Measurements from ENCODE around the gene PRRC2C. TPM values are rescaled to one million over a fixed set of nuclear protein-coding genes. Genes with fewer than 3 reads are reported as not detected.
"Not testable (repeated sequence)": the region's sequence is repeated elsewhere in the genome, so short reads cannot be mapped to it uniquely, and the experiment has no call there.

PRRC2C gene
- total RNA-seq, 2 donors from 2014 or later, result 331 to 343 TPM

DNA sequence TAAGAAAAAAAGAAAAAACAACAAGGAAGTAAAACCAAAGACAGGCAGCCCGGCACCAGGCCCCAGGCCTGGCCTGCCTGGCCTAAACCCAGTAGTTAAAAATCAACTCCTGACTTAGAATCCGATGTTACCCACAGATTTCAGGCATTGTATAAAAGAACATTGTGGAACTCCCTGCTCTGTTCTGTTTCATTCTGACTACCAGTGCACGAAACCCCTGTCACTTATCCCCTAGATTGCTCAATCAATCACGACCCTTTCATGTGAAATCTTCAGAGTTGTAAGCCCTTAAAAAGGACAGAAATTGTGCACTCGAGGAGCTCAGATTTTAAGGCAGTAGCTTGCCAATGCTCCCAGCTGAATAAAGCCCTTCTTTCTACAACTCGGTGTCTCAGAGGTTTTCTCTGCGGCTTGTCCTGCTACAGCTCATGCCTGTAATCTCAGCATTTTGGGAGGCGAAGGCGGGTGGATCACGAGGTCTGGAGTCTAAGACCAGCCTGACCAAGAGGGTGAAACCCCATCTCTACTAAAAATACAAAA lies 121.1 kb downstream of the PRRC2C start:
- DNase-seq (ENCODE audit: low spot score) (no peak), ATAC-seq (no peak)
- no peaks in the 10 kb centered on the region for H3K27me3 Mint-ChIP-seq
- no peaks in the 10 kb centered on the region for H3K4me1 Mint-ChIP-seq (ENCODE audit: low read depth in 2 of 2)
- H3K9me3 Mint-ChIP-seq, result no peaks in the 10 kb centered on the region
- no peak overlapping the region for H3K27ac Mint-ChIP-seq
- H3K4me3 Mint-ChIP-seq, result no peak overlapping the region
- no peaks in the 10 kb centered on the region for H3K36me3 Mint-ChIP-seq

GRCh38 chr1:171610385-171610784 lies 125.1 kb downstream of the PRRC2C start:
- DNase-seq (ENCODE audit: low spot score), result no peak
- ATAC-seq, result no peak
- Mint-ChIP-seq H3K27me3 (no peaks in the 10 kb centered on the region), H3K27ac (no peak overlapping the region), H3K9me3 (no peaks in the 10 kb centered on the region), H3K4me1 (ENCODE audit: low read depth in 2 of 2) (no peaks in the 10 kb centered on the region), H3K36me3 (no peaks in the 10 kb centered on the region), H3K4me3 (no peak overlapping the region)

DNA sequence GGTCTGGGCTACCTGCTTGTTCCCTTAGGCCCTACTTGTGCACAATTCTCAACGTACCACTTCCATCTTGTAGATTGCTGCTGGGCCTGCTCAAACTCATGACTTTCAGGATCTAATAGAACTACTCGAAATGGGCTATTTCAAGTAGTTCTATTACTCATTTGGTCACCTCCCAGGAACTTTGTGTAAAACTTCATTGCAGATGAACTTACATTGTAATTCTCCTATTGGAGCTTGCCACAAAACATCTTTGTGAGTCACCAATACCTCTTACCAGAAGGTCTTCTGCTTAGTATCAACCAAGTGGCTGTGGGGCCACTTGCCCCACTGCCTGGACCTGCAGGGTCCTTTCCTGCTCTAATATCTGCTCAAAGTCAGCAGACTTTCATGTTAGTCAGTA lies 126.0 kb downstream of the PRRC2C start:
- no peak for ATAC-seq
- Mint-ChIP-seq H3K36me3 (no peaks in the 10 kb centered on the region), H3K27me3 (no peaks in the 10 kb centered on the region), H3K4me1 (ENCODE audit: low read depth in 2 of 2) (no peaks in the 10 kb centered on the region), H3K9me3 (no peaks in the 10 kb centered on the region), H3K4me3 (no peak overlapping the region), H3K27ac (no peak overlapping the region)
- DNase-seq (ENCODE audit: low spot score), result no peak

- H3K9me3 Mint-ChIP-seq, result no peaks in the 10 kb centered on the region
- ATAC-seq (no peak), DNase-seq (ENCODE audit: low spot score) (no peak)
- no peaks in the 10 kb centered on the region for H3K4me1 Mint-ChIP-seq (ENCODE audit: low read depth in 2 of 2)
- peaks cover 0 to 14% of the 10 kb centered on the region in 2 donors for H3K27me3 Mint-ChIP-seq
- no peak overlapping the region for H3K4me3 Mint-ChIP-seq
- no peaks in the 10 kb centered on the region for H3K36me3 Mint-ChIP-seq
- no peak overlapping the region for H3K27ac Mint-ChIP-seq
These were observed 128.0 kb downstream of the PRRC2C start for GRCh38 chr1:171613282-171613681.

DNA sequence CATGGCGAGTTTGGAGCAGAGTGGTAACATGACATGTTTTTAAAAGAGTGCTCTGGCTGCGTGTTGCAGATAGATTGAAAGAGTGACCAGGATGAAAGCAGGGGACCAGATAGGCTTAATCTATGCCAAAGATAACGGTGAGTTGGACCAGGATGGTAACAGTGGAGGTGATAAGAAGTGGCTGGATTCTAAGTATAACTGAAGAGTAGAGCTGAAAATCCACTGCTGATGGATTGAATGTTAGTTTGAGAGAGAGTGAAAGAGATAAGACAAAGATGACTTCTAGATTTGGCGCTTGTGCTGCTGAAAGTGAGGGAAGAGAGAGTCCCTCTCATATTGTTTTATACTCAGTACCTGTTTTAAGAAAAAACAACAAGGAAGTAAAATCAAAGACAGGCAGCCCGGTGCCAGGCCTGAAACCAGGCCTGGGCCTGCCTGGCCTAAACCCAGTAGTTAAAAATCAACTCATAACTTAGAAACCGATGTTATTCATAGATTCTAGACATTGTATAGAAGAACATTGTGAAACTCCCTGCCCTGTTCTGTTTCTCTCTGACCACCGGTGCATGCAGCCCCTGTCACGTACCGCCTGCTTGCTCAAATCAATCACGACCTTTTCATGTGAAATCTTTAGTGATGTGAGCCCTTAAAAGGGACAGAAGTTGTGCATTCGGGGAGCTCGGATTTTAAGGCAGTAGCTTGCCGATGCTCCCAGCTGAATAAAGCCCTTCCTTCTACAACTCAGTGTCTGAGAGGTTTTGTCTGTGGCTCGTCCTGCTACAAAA lies 130.0 kb downstream of the PRRC2C start:
- not testable (repeated sequence) for H3K4me3 Mint-ChIP-seq; H3K9me3 Mint-ChIP-seq; DNase-seq (ENCODE audit: low spot score); H3K4me1 Mint-ChIP-seq (ENCODE audit: low read depth in 2 of 2); H3K36me3 Mint-ChIP-seq; ATAC-seq; H3K27ac Mint-ChIP-seq
- peaks cover 3 to 14% of the 10 kb centered on the region in 2 donors for H3K27me3 Mint-ChIP-seq

GRCh38 chr1:171616586-171616985 lies 131.3 kb downstream of the PRRC2C start:
- DNase-seq (ENCODE audit: low spot score), result no peak
- Mint-ChIP-seq H3K36me3 (no peaks in the 10 kb centered on the region), H3K9me3 (no peaks in the 10 kb centered on the region), H3K4me1 (ENCODE audit: low read depth in 2 of 2) (no peaks in the 10 kb centered on the region), H3K27ac (no peak overlapping the region), H3K27me3 (peaks cover 3 to 14% of the 10 kb centered on the region in 2 donors), H3K4me3 (no peak overlapping the region)
- ATAC-seq, result no peak

DNA sequence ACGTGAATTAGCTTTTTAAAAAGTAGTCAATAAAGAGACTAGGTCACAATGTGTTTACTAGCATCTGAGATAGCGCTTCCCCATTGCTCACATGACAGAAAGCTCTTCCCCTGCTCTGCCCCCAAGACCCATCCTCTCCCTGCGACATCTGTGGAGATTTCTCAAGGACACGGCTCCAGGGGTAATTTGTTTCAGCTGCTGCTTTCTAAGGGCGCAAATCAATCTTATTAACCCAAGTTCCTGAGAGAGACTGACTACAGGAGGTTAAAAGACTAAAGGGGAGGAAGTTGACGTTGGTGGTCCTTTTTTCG lies 136.8 kb downstream of the PRRC2C start, which contains the start of gene MYOCOS:
TSS of gene MYOCOS (plus strand) at position 92 of the 311 bp plus-strand sequence. CDS start 1,641 bp downstream, outside the sequence.
- H3K27me3 Mint-ChIP-seq, result peaks cover 5 to 8% of the 10 kb centered on the region in 2 donors
- ATAC-seq (no peak), DNase-seq (ENCODE audit: low spot score) (no peak)
- no peaks in the 10 kb centered on the region for H3K4me1 Mint-ChIP-seq (ENCODE audit: low read depth in 2 of 2)
- no peak within 1 kb of the TSS for H3K27ac Mint-ChIP-seq
- no peaks in the 10 kb centered on the region for H3K36me3 Mint-ChIP-seq
- no peak within 1 kb of the TSS for H3K4me3 Mint-ChIP-seq
- H3K9me3 Mint-ChIP-seq, result no peaks in the 10 kb centered on the region

DNA sequence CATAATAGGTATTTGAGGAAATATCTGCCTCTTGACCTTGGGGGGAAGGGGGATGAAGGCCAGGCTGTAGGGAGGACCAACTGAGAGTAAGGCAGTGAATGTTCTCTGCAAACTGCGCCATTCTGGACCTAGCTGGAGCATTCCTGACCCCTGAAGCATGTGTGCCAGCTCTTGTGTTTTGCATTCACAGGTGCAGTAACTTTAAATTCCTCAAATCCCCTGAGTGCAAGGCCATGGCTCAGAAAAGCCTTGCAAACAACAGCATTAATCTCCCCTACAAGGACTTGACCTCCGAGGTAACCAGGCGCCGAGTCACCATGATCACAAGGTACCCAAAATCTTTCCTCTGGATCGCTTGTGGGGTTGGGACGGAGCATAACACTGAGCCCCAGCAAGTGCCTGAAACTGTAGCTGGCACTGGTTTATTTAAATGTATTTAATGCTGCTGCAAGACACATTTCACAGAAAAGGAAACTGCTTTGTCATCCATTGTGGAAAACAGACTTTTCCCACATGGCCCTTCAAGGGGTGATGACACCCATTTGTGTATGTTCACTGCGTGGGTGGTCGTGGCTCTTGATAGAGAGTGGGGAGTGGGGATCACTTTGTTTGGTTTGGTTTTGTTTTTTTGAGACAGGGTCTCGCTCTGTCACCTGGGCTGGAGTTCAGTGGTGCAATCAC lies 138.5 kb downstream of the PRRC2C start:
- Mint-ChIP-seq H3K4me1 (ENCODE audit: low read depth in 2 of 2) (no peaks in the 10 kb centered on the region), H3K4me3 (no peak overlapping the region), H3K36me3 (no peaks in the 10 kb centered on the region), H3K27me3 (peaks cover 3 to 4% of the 10 kb centered on the region in 2 donors), H3K9me3 (no peaks in the 10 kb centered on the region), H3K27ac (no peak overlapping the region)
- DNase-seq (ENCODE audit: low spot score), result no peak
- ATAC-seq, result peak in 1 of 2 donors; percentile 20

GRCh38 chr1:171625225-171625624 lies 139.9 kb downstream of the PRRC2C start:
- peaks cover 9 to 17% of the 10 kb centered on the region in 2 donors for H3K27me3 Mint-ChIP-seq
- DNase-seq (ENCODE audit: low spot score), result no peak
- H3K4me1 Mint-ChIP-seq (ENCODE audit: low read depth in 2 of 2), result no peaks in the 10 kb centered on the region
- H3K4me3 Mint-ChIP-seq, result no peak overlapping the region
- ATAC-seq, result no peak
- H3K36me3 Mint-ChIP-seq, result no peaks in the 10 kb centered on the region
- H3K27ac Mint-ChIP-seq, result no peak overlapping the region
- H3K9me3 Mint-ChIP-seq, result no peaks in the 10 kb centered on the region

- ATAC-seq, result no peak
- peaks cover 12 to 25% of the 10 kb centered on the region in 2 donors for H3K27me3 Mint-ChIP-seq
- H3K36me3 Mint-ChIP-seq, result no peaks in the 10 kb centered on the region
- H3K27ac Mint-ChIP-seq, result no peak overlapping the region
- no peak for DNase-seq (ENCODE audit: low spot score)
- no peaks in the 10 kb centered on the region for H3K4me1 Mint-ChIP-seq (ENCODE audit: low read depth in 2 of 2)
- no peak overlapping the region for H3K4me3 Mint-ChIP-seq
- no peaks in the 10 kb centered on the region for H3K9me3 Mint-ChIP-seq
These were observed 141.7 kb downstream of the PRRC2C start for GRCh38 chr1:171627020-171627419.

- H3K4me1 Mint-ChIP-seq (ENCODE audit: low read depth in 2 of 2), result no peaks in the 10 kb centered on the region
- no peak for ATAC-seq
- H3K9me3 Mint-ChIP-seq, result no peaks in the 10 kb centered on the region
- H3K27me3 Mint-ChIP-seq, result peaks cover 16 to 25% of the 10 kb centered on the region in 2 donors
- H3K36me3 Mint-ChIP-seq, result no peaks in the 10 kb centered on the region
- no peak for DNase-seq (ENCODE audit: low spot score)
- H3K4me3 Mint-ChIP-seq, result no peak overlapping the region
- no peak overlapping the region for H3K27ac Mint-ChIP-seq
These were observed 142.9 kb downstream of the PRRC2C start for GRCh38 chr1:171628225-171628624.

GRCh38 chr1:171635661-171636060 lies 150.3 kb downstream of the PRRC2C start:
- no peaks in the 10 kb centered on the region for H3K4me1 Mint-ChIP-seq (ENCODE audit: low read depth in 2 of 2)
- DNase-seq (ENCODE audit: low spot score) (no peak), ATAC-seq (no peak)
- H3K36me3 Mint-ChIP-seq, result no peaks in the 10 kb centered on the region
- no peak overlapping the region for H3K27ac Mint-ChIP-seq
- no peak overlapping the region for H3K4me3 Mint-ChIP-seq
- no peaks in the 10 kb centered on the region for H3K9me3 Mint-ChIP-seq
- peaks cover 3 to 5% of the 10 kb centered on the region in 2 donors for H3K27me3 Mint-ChIP-seq

DNA sequence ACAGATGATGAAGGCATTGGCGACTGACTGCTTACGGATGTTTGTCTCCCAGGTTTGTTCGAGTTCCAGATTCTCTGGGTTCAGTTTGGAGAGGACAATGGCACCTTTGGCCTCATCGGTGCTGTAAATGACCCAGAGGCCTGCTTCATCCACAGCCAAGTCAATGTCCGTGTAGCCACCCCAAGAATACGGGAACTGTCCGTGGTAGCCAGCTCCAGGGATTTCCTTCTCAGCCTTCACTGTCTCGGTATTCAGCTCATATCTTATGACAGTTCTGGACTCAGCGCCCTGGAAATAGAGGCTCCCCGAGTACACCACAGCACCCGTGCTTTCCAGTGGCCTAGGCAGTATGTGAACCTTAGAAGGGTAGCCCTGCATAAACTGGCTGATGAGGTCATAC lies 150.8 kb downstream of the PRRC2C start:
- no peaks in the 10 kb centered on the region for H3K36me3 Mint-ChIP-seq
- no peak overlapping the region for H3K27ac Mint-ChIP-seq
- no peak overlapping the region for H3K4me3 Mint-ChIP-seq
- H3K9me3 Mint-ChIP-seq, result no peaks in the 10 kb centered on the region
- peak in 1 of 2 donors; percentile 15 for ATAC-seq
- DNase-seq (ENCODE audit: low spot score), result no peak
- H3K27me3 Mint-ChIP-seq, result peaks cover 0 to 5% of the 10 kb centered on the region in 2 donors
- H3K4me1 Mint-ChIP-seq (ENCODE audit: low read depth in 2 of 2), result no peaks in the 10 kb centered on the region

- Mint-ChIP-seq H3K27ac (no peak overlapping the region), H3K9me3 (no peaks in the 10 kb centered on the region), H3K4me1 (ENCODE audit: low read depth in 2 of 2) (no peaks in the 10 kb centered on the region), H3K36me3 (no peaks in the 10 kb centered on the region), H3K4me3 (no peak overlapping the region), H3K27me3 (peaks cover 0 to 3% of the 10 kb centered on the region in 2 donors)
- DNase-seq (ENCODE audit: low spot score), result no peak
- no peak for ATAC-seq
These were observed 152.7 kb downstream of the PRRC2C start for GRCh38 chr1:171637928-171638576.

Measured in natural killer cell treated with Interleukin-12 subunit alpha and Interleukin-12 subunit beta and Interleukin-15 and Interleukin-18, amount 100 ng/mL, for 72 hours (primary cell).